ENCODE measurements around the gene DIP2C.

DNA sequence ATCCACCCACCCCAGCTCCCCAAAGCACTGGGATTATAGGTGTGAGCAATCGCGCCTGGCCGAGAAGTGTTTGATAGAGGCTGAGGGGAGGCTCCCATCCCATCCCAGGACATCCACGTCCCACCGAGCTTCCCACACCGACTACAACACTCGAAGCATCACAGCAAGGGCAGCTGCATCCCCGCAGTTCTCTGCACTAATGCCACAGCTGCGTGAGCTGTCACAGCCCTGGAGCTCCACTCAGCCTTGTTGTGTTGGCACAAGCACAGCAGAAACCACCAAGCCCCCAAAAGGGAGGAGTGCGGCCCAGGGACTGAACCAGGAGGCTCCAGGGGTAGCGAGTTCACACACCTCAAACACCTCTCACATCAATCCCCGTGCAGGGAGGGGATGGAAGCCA, 121.6 kb downstream of the DIP2C start:
- TF ChIP-seq, protein P1, sequence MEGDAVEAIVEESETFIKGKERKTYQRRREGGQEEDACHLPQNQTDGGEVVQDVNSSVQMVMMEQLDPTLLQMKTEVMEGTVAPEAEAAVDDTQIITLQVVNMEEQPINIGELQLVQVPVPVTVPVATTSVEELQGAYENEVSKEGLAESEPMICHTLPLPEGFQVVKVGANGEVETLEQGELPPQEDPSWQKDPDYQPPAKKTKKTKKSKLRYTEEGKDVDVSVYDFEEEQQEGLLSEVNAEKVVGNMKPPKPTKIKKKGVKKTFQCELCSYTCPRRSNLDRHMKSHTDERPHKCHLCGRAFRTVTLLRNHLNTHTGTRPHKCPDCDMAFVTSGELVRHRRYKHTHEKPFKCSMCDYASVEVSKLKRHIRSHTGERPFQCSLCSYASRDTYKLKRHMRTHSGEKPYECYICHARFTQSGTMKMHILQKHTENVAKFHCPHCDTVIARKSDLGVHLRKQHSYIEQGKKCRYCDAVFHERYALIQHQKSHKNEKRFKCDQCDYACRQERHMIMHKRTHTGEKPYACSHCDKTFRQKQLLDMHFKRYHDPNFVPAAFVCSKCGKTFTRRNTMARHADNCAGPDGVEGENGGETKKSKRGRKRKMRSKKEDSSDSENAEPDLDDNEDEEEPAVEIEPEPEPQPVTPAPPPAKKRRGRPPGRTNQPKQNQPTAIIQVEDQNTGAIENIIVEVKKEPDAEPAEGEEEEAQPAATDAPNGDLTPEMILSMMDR (IDR thresholded peaks at IDR 0.05; ENCODE audit: borderline replicate concordance, extremely low read depth, low read length, poor library complexity, severe bottlenecking): no peak
- no peak for TF ChIP-seq EZH2 (IDR thresholded peaks at IDR 0.05; ENCODE audit: borderline replicate concordance, low read depth, low read length, severe bottlenecking)

All from DND-41 (cell line).